Measurements from ENCODE around the gene VDAC1. TPM values are rescaled to one million over a fixed set of nuclear protein-coding genes. Genes with fewer than 3 reads are reported as not detected.

The VDAC1 gene
- total and polyA plus RNA-seq, 2 experiments from 2014 or later = 216 to 282 TPM

- no peak for TF ChIP-seq EZH2 (IDR thresholded peaks at IDR 0.05; ENCODE audit: borderline replicate concordance)
- no peak for TF ChIP-seq EZH2phosphoT487 (IDR thresholded peaks at IDR 0.05; ENCODE audit: low read depth, severe bottlenecking, unreplicated experiment)
- TF ChIP-seq, protein P1, sequence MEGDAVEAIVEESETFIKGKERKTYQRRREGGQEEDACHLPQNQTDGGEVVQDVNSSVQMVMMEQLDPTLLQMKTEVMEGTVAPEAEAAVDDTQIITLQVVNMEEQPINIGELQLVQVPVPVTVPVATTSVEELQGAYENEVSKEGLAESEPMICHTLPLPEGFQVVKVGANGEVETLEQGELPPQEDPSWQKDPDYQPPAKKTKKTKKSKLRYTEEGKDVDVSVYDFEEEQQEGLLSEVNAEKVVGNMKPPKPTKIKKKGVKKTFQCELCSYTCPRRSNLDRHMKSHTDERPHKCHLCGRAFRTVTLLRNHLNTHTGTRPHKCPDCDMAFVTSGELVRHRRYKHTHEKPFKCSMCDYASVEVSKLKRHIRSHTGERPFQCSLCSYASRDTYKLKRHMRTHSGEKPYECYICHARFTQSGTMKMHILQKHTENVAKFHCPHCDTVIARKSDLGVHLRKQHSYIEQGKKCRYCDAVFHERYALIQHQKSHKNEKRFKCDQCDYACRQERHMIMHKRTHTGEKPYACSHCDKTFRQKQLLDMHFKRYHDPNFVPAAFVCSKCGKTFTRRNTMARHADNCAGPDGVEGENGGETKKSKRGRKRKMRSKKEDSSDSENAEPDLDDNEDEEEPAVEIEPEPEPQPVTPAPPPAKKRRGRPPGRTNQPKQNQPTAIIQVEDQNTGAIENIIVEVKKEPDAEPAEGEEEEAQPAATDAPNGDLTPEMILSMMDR (IDR thresholded peaks at IDR 0.05; ENCODE audit: poor library complexity) = no peak
- DNase-seq (ENCODE audit: low spot score) = no peak
- Histone ChIP-seq H2AFZ (no peak overlapping the region), H3K4me2 (no peak overlapping the region), H3K27ac (no peak overlapping the region), H4K20me1 (ENCODE audit: insufficient read depth, poor library complexity, severe bottlenecking) (no peaks in the 10 kb centered on the region), H3K4me3 (no peak overlapping the region), H3K9me2 (replicated peaks; ENCODE audit: insufficient read depth) (no peaks in the 10 kb centered on the region), H3K27me3 (no peaks in the 10 kb centered on the region), H3K36me3 (replicated peaks; ENCODE audit: insufficient read depth, low read depth) (no peaks in the 10 kb centered on the region), H3K9me3 (ENCODE audit: low read depth) (no peaks in the 10 kb centered on the region), H3K79me2 (peaks cover 6% of the 10 kb centered on the region), H3K4me1 (ENCODE audit: insufficient read depth) (no peaks in the 10 kb centered on the region)
- 85% methylated on average over 10 of the region's 10 CpGs for WGBS (ENCODE audit: low lambda C conversion rate, missing lambda C conversion rate)
Observed at GRCh38 chr5:133952729-133953567, 51.8 kb downstream of the VDAC1 start.

- no peak overlapping the region for H3K4me2 ChIP-seq
- no peaks in the 10 kb centered on the region for H3K79me2 ChIP-seq
- peak; percentile 50 for DNase-seq (ENCODE audit: low spot score)
- H4K20me1 ChIP-seq (ENCODE audit: insufficient read depth, poor library complexity, severe bottlenecking) = no peaks in the 10 kb centered on the region
- H2AFZ ChIP-seq = no peak overlapping the region
- no peaks in the 10 kb centered on the region for H3K9me3 ChIP-seq (ENCODE audit: low read depth)
- WGBS (ENCODE audit: low lambda C conversion rate, missing lambda C conversion rate) = 81% methylated on average over 7 of the region's 7 CpGs
- H3K4me3 ChIP-seq = no peak overlapping the region
- no peaks in the 10 kb centered on the region for H3K27me3 ChIP-seq
- TF ChIP-seq, protein P1 (IDR thresholded peaks at IDR 0.05; ENCODE audit: poor library complexity) = no peak
- TF ChIP-seq EZH2phosphoT487 (IDR thresholded peaks at IDR 0.05; ENCODE audit: low read depth, severe bottlenecking, unreplicated experiment) = no peak
- no peak for TF ChIP-seq EZH2 (IDR thresholded peaks at IDR 0.05; ENCODE audit: borderline replicate concordance)
- no peaks in the 10 kb centered on the region for H3K4me1 ChIP-seq (ENCODE audit: insufficient read depth)
- no peak overlapping the region for H3K27ac ChIP-seq
- H3K36me3 ChIP-seq (replicated peaks; ENCODE audit: insufficient read depth, low read depth) = no peaks in the 10 kb centered on the region
- no peaks in the 10 kb centered on the region for H3K9me2 ChIP-seq (replicated peaks; ENCODE audit: insufficient read depth)
Observed at GRCh38 chr5:133950821-133951612, 53.8 kb downstream of the VDAC1 start.

GRCh38 chr5:133948721-133949120 is 56.1 kb downstream of the VDAC1 start:
- H3K27me3 ChIP-seq = no peaks in the 10 kb centered on the region
- no peaks in the 10 kb centered on the region for H3K36me3 ChIP-seq (replicated peaks; ENCODE audit: insufficient read depth, low read depth)
- H3K9me2 ChIP-seq (replicated peaks; ENCODE audit: insufficient read depth) = no peaks in the 10 kb centered on the region
- no peak overlapping the region for H3K4me2 ChIP-seq
- DNase-seq (ENCODE audit: low spot score) = no peak
- TF ChIP-seq, protein P1 (IDR thresholded peaks at IDR 0.05; ENCODE audit: poor library complexity) = no peak
- TF ChIP-seq EZH2phosphoT487 (IDR thresholded peaks at IDR 0.05; ENCODE audit: low read depth, severe bottlenecking, unreplicated experiment) (no peak), EZH2 (IDR thresholded peaks at IDR 0.05; ENCODE audit: borderline replicate concordance) (no peak)
- no peaks in the 10 kb centered on the region for H3K4me1 ChIP-seq (ENCODE audit: insufficient read depth)
- H3K79me2 ChIP-seq = no peaks in the 10 kb centered on the region
- no peaks in the 10 kb centered on the region for H4K20me1 ChIP-seq (ENCODE audit: insufficient read depth, poor library complexity, severe bottlenecking)
- H3K4me3 ChIP-seq = no peak overlapping the region
- no peak overlapping the region for H3K27ac ChIP-seq
- no peaks in the 10 kb centered on the region for H3K9me3 ChIP-seq (ENCODE audit: low read depth)
- no peak overlapping the region for H2AFZ ChIP-seq
